Measurements from ENCODE around the gene PRKCE. TPM values are rescaled to one million over a fixed set of nuclear protein-coding genes. Genes with fewer than 3 reads are reported as not detected.

The PRKCE gene
- total RNA-seq, 1 experiment from 2014 or later, result 10.3 TPM

GRCh38 chr2:46225730-46226129 is 574.3 kb downstream of the PRKCE start:
- no peak for DNase-seq (ENCODE audit: extremely low read depth, low read depth)

GRCh38 chr2:46226620-46227019 is 575.1 kb downstream of the PRKCE start:
- DNase-seq (ENCODE audit: extremely low read depth, low read depth), result no peak

- DNase-seq (ENCODE audit: extremely low read depth, low read depth), result no peak
These were observed 575.5 kb downstream of the PRKCE start for GRCh38 chr2:46227022-46227421.

DNA sequence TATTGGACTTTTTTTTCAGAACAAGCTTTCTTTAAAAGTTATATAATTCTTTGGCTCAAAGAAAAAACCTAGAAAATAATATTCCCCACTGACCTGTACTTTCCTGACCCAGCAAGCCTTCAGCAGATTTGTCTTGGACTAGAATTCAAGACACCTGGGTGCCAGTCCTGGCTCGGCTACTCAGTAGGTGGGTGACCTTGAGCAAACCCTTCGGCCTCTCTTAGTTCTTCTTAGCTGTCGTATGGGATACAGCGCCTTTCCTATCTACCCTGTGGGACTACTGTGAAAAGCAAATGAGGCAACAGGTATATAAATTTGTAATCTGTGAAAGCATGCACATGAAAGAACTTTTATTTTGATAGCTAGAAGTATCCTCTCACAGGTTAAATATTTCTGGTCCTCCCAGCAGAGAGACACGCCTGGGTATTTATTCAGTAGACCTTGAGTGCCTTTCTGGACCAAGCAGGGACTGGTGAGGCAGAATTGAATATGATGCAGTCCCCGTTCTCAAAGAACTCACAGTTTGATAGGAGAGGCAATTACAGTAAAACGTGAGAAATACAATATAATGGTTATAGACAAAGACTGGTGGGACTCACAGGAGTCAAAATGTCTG is 576.3 kb downstream of the PRKCE start:
- DNase-seq (ENCODE audit: extremely low read depth, low read depth), result no peak

DNA sequence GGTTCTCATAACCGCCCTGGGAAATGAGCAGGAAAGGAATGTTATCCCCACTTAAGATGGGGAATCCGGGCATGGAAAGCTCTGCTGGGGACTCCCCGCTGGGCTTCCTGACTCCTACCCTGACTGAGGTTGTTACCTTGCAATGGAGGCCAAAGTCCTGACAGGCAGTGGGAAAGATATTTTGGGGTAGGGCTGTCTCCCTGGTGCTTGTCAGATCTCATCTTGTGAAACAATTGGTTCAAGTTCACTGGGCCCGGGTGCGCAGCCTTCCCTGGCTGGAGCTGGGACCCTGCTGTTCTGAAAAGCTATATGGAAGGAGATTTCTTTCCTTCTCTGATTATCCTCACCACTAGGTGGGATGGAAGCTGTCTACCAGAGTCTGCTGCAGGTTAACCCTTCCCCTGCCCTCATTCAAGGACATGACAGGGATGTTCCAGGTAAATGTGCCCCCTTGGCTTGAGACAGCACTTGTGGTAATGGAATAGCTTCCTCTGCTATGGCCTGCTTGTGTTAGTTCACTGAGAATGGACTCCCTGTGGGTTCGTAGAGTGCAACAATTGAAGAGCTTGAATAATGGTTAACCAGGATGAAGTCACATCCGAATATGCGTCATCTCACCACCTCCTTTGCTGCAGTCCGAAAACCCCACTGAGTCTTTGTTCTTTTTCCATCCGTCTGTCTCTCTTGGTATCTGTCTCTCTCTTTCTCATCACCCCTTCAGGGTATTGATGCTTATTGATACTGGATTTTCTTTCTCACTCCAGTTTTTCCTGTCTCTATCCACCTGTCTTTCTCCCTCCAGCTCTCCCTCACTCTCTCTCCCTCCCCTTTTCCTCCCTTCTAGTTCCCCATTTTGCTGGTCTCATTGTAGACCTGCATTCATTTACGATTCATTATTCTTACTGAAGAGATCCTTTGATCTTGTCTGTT is 577.9 kb downstream of the PRKCE start:
- no peak for DNase-seq (ENCODE audit: extremely low read depth, low read depth)

DNA sequence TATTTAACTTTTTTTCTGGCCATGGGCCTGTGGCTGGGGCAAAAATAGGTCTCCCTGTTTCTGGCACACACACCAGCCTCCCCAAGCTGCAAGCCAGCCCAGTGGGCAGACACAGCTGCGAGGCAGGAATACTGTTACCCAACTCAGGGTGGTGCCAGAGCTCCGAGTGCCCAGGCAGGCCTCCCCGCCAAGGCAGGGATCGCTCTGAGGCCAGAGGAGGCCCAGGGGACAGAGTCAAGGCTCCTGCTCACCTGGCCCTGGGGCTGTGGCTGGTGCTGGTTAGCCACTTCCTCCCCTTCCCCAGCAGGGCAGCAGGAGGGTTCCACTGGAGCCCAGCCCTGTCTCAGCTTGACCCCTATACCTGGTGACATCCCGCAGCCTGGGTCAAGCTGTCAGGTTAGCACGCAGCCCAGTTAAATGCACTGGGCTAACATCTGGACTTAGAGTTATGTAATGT is 578.7 kb downstream of the PRKCE start:
- DNase-seq (ENCODE audit: extremely low read depth, low read depth), result no peak

DNA sequence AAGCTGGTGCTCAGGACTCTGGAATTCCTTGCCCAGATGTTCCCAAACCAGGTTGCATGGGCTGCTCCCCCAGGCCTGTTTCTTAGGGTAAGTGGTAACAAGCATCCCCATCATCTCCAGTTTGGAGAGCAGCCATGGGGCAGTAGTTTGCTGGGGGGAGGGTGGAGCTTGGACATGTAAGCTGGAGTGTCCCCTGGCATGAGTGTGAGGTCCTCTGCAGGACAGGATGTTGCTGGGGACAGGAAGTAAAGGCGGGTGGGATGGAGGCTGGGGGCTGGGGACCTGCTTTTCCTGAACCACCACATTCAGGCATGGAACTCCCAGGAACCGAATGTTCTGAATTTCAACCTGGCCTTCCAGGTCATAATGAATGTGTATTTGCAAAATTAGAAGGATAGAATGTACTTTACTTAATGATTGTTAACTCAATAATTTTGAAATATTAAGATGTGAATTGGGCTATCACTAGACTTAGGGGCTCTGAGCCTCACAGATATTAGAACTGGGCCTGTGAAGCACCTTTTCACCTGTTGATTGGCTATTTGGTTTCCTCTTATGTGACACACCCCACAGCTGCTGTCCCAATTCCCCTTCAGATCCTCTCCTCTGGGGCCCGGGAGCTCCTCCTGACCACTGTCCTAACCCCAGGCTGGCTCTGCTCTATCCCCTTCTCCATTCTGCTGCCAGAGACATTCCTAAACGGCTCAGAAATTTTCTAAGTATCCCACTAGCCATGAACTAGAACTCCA is 579.4 kb downstream of the PRKCE start:
- DNase-seq (ENCODE audit: extremely low read depth, low read depth), result no peak

- no peak for DNase-seq (ENCODE audit: extremely low read depth, low read depth)
These were observed 580.2 kb downstream of the PRKCE start for GRCh38 chr2:46231721-46232120.

GRCh38 chr2:46232860-46233259 is 581.4 kb downstream of the PRKCE start:
- DNase-seq (ENCODE audit: extremely low read depth, low read depth), result no peak

DNA sequence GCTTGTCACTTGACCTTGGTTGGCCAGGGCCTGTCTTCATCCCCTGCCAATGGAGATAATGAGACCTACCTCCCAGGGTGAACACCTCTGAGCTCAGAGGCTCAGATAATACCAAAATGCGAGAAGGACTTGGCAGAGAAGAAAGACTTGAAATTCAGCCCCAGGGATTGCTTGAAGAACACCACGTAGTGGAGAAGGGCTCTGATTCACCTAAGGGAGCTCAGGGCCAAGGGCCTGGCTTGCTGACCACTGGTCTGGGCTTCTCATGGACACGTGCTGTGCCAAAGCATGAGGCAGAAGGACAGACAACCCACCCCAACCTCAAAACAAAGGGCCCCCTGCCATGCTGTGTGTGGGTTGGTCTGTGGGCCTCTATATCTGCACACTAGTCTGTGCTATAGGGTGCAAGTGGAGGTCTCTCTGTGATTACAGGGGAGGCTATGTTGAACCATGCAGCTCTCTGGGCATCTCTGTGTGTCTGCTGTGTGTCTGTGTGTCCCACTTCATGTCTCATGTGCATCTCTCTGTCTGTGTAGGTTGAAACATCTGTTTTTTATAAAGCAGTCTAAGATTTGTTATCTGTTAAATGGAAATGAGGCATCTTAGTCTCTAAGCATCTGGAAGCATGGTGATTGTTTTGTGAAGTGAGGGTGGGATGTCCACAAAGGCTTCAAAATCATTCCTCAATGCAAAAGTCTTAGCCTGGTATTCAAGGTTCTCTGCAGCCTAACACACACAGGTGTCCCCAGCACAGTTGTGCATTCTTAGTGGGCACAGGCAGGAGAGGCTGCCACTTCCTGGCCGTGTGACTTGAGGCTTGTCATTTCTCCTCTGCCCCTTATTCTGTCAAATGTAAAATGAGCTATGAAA is 584.8 kb downstream of the PRKCE start:
- DNase-seq (ENCODE audit: extremely low read depth, low read depth), result no peak

DNA sequence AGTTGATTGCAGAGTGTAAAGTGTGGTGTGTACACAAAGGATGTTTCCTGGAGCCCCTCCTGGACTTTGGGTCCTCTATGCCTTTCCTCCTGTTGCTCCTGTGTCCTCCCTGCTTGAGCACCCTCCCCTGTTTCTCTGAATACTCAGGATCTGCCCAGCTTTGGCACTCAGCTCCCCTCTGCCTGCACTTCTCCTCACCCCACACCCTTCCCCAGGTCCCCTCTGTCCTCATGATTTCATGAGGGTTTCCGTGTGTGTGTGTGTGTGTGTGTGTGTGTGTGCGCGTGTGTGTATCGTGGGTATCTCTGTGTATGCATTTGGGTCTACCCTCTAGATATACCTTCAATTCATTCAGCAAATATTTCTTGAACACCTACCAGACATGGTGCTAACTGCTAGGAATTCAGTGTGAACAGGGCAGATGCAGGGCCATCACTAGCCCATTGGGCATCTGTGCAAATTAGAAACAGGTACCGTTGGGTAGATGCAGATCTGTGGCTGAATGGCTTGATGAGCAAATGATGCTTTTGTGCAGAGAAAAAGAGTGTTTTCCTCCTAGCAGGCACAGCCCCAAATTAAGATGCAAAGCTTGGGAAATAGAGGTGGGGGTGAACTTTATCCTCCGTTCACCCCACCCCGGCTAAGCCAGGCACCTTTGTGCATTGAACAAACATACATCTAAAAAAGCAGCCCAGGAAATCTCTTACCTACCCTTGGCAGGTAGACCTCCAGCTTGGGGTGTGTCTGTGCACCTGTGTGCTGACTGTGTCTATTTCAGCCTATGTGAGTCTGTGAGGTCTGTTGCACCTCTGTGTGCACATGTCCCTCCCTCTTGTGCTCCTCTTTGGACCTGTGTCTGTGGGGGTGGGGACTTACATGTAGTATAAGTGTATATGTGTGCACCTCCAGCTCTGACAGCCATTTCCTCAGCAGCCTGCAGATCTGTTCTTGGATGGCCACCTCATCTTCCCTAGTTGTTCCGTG is 585.7 kb downstream of the PRKCE start:
- no peak for DNase-seq (ENCODE audit: extremely low read depth, low read depth)

Other genes starting within 250 kb of the PRKCE start
- 12.6 and 14.1 TPM in 2 replicates for gene SRBD1, start 40.4 kb upstream of the PRKCE start, total RNA-seq (2014; rRNA removed; shearing (Covaris generic))

Data from NCI-H460 (cell line).